Measurements from ENCODE around the gene METTL25.
"Not testable (repeated sequence)": the region's sequence is repeated elsewhere in the genome, so short reads cannot be mapped to it uniquely, and the experiment has no call there.

Gene METTL25

DNA sequence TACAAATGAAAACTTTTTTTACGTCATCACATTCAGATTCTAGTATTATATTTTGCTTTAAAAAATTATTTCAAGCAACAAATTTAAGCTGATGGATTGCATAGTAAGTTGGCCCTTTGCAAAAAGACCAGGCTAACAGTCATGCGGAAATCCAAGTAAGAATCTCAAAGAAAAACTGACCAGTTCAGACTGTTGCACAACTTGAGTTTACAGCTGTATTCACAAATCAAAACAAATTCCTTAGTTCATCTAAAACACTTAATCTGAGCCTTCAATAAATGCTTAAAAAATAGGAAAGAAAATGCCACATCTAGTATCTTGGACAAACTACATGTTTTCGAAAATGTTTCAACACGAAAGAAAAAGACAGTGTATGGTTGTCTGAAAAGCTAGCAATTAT lies 989 bp upstream of the METTL25 start:
- no peaks in the 10 kb centered on the region for H3K9me2 ChIP-seq (replicated peaks; ENCODE audit: low read depth, low read length)
- H3K36me3 ChIP-seq (ENCODE audit: insufficient read depth, low read length), result peaks cover 22% of the 10 kb centered on the region; the same call in 1 of the 2 replicates
- peaks cover 33% of the 10 kb centered on the region for H4K20me1 ChIP-seq (ENCODE audit: insufficient read depth, low read length, poor library complexity, severe bottlenecking)
- no peaks in the 10 kb centered on the region for H3F3A ChIP-seq (ENCODE audit: low read depth)
- TF ChIP-seq, protein P1, sequence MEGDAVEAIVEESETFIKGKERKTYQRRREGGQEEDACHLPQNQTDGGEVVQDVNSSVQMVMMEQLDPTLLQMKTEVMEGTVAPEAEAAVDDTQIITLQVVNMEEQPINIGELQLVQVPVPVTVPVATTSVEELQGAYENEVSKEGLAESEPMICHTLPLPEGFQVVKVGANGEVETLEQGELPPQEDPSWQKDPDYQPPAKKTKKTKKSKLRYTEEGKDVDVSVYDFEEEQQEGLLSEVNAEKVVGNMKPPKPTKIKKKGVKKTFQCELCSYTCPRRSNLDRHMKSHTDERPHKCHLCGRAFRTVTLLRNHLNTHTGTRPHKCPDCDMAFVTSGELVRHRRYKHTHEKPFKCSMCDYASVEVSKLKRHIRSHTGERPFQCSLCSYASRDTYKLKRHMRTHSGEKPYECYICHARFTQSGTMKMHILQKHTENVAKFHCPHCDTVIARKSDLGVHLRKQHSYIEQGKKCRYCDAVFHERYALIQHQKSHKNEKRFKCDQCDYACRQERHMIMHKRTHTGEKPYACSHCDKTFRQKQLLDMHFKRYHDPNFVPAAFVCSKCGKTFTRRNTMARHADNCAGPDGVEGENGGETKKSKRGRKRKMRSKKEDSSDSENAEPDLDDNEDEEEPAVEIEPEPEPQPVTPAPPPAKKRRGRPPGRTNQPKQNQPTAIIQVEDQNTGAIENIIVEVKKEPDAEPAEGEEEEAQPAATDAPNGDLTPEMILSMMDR (conservative IDR thresholded peaks at IDR 0.05; ENCODE audit: low read length), result no peak
- TF ChIP-seq EZH2phosphoT487 (IDR thresholded peaks at IDR 0.05; ENCODE audit: borderline replicate concordance), result no peak
- H3K4me2 ChIP-seq (ENCODE audit: low read depth, low read length, poor library complexity, severe bottlenecking), result peak overlapping the region; percentile 92
- H3K27me3 ChIP-seq (ENCODE audit: insufficient read depth, low read length, poor library complexity, severe bottlenecking), result peaks cover 5% of the 10 kb centered on the region
- peak overlapping the region; percentile 98 for H3K9ac ChIP-seq (ENCODE audit: low read depth, low read length, poor library complexity, severe bottlenecking)
- no peak overlapping the region for H2AFZ ChIP-seq (ENCODE audit: low read length)
- peaks cover 42% of the 10 kb centered on the region for H3K4me1 ChIP-seq (ENCODE audit: insufficient read depth, low read length, poor library complexity, severe bottlenecking)
- no peaks in the 10 kb centered on the region for H3K9me3 ChIP-seq (ENCODE audit: insufficient read depth, low read depth, low read length)
- peak overlapping the region; percentile 100 for H3K4me3 ChIP-seq (ENCODE audit: low read length, poor library complexity, severe bottlenecking)
- peaks cover 38% of the 10 kb centered on the region for H3K79me2 ChIP-seq (ENCODE audit: insufficient read depth, low read length)

- Histone ChIP-seq H3K27me3 (ENCODE audit: insufficient read depth, low read length, poor library complexity, severe bottlenecking) (peaks cover 5% of the 10 kb centered on the region), H3K4me2 (ENCODE audit: low read depth, low read length, poor library complexity, severe bottlenecking) (peak overlapping the region; percentile 92), H4K20me1 (ENCODE audit: insufficient read depth, low read length, poor library complexity, severe bottlenecking) (peaks cover 33% of the 10 kb centered on the region), H3K4me1 (ENCODE audit: insufficient read depth, low read length, poor library complexity, severe bottlenecking) (peaks cover 42% of the 10 kb centered on the region), H3K9me2 (replicated peaks; ENCODE audit: low read depth, low read length) (no peaks in the 10 kb centered on the region), H3K36me3 (ENCODE audit: insufficient read depth, low read length) (peaks cover 19% of the 10 kb centered on the region; the same call in 1 of the 2 replicates), H2AFZ (ENCODE audit: low read length) (peak overlapping the region; percentile 98), H3K4me3 (ENCODE audit: low read length, poor library complexity, severe bottlenecking) (peak overlapping the region; percentile 100), H3K9me3 (ENCODE audit: insufficient read depth, low read depth, low read length) (no peaks in the 10 kb centered on the region), H3K9ac (ENCODE audit: low read depth, low read length, poor library complexity, severe bottlenecking) (peak overlapping the region; percentile 98), H3F3A (ENCODE audit: low read depth) (no peaks in the 10 kb centered on the region), H3K79me2 (ENCODE audit: insufficient read depth, low read length) (peaks cover 38% of the 10 kb centered on the region)
- no peak for TF ChIP-seq EZH2phosphoT487 (IDR thresholded peaks at IDR 0.05; ENCODE audit: borderline replicate concordance)
- TF ChIP-seq, protein P1 (conservative IDR thresholded peaks at IDR 0.05; ENCODE audit: low read length), result no peak
These were observed 507 bp upstream of the METTL25 start for GRCh38 chr12:82357845-82358199.

GRCh38 chr12:82359115-82359478 lies 768 bp downstream of the METTL25 start:
- Histone ChIP-seq H3K27me3 (ENCODE audit: insufficient read depth, low read length, poor library complexity, severe bottlenecking) (peaks cover 5% of the 10 kb centered on the region), H3K4me3 (ENCODE audit: low read length, poor library complexity, severe bottlenecking) (peak overlapping the region; percentile 100), H3K9me2 (replicated peaks; ENCODE audit: low read depth, low read length) (no peaks in the 10 kb centered on the region), H3F3A (ENCODE audit: low read depth) (no peaks in the 10 kb centered on the region), H4K20me1 (ENCODE audit: insufficient read depth, low read length, poor library complexity, severe bottlenecking) (peaks cover 28% of the 10 kb centered on the region), H3K9me3 (ENCODE audit: insufficient read depth, low read depth, low read length) (no peaks in the 10 kb centered on the region), H3K4me2 (ENCODE audit: low read depth, low read length, poor library complexity, severe bottlenecking) (peak overlapping the region; percentile 85), H3K4me1 (ENCODE audit: insufficient read depth, low read length, poor library complexity, severe bottlenecking) (peaks cover 43% of the 10 kb centered on the region), H3K36me3 (ENCODE audit: insufficient read depth, low read length) (peaks cover 7% of the 10 kb centered on the region; the same call in 1 of the 2 replicates), H3K79me2 (ENCODE audit: insufficient read depth, low read length) (peaks cover 34% of the 10 kb centered on the region), H3K9ac (ENCODE audit: low read depth, low read length, poor library complexity, severe bottlenecking) (peak overlapping the region; percentile 98), H2AFZ (ENCODE audit: low read length) (peak overlapping the region; percentile 87)
- TF ChIP-seq EZH2phosphoT487 (IDR thresholded peaks at IDR 0.05; ENCODE audit: borderline replicate concordance), result no peak
- TF ChIP-seq, protein P1 (conservative IDR thresholded peaks at IDR 0.05; ENCODE audit: low read length), result no peak

DNA sequence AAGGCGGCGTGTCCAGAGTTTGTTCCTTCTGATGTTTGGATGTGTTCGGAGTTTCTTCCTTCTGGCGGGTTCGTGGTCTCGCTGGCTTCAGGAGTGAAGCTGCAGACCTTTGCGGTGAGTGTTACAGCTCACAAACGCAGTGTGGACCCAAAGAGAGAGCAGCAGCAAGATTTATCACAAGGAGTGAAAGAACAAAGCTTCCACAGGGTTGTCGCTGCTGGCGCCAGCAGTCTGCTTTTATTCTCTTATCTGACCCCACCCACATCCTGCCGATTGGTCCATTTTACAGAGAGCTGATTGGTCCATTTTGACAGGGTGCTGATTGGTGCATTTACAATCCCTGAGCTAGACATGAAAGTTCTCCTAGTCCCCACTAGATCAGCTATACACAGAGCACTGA lies 2.5 kb downstream of the METTL25 start:
- not testable (repeated sequence) for H3K27me3 ChIP-seq (ENCODE audit: insufficient read depth, low read length, poor library complexity, severe bottlenecking); H2AFZ ChIP-seq (ENCODE audit: low read length); H3K36me3 ChIP-seq (ENCODE audit: insufficient read depth, low read length); H3K4me3 ChIP-seq (ENCODE audit: low read length, poor library complexity, severe bottlenecking); H3K9ac ChIP-seq (ENCODE audit: low read depth, low read length, poor library complexity, severe bottlenecking); H3K9me3 ChIP-seq (ENCODE audit: insufficient read depth, low read depth, low read length); H3K4me2 ChIP-seq (ENCODE audit: low read depth, low read length, poor library complexity, severe bottlenecking); H3K9me2 ChIP-seq (replicated peaks; ENCODE audit: low read depth, low read length); H3F3A ChIP-seq (ENCODE audit: low read depth)
- Histone ChIP-seq H4K20me1 (ENCODE audit: insufficient read depth, low read length, poor library complexity, severe bottlenecking) (peaks cover 21% of the 10 kb centered on the region), H3K4me1 (ENCODE audit: insufficient read depth, low read length, poor library complexity, severe bottlenecking) (peaks cover 36% of the 10 kb centered on the region), H3K79me2 (ENCODE audit: insufficient read depth, low read length) (peaks cover 24% of the 10 kb centered on the region)

Data from Loucy (cell line).